Panc1 (cell line): ENCODE results near the gene KHDRBS2. TPM values are rescaled to one million over a fixed set of nuclear protein-coding genes. Genes with fewer than 3 reads are reported as not detected.

Experiments
- ATAC-seq: fragments of 200-7000 bp; cut with Tn5 transposase; 2 replicates; pipeline ENCODE4 v1.9.1; 2020; ENCODE audit warnings: mild to moderate bottlenecking, moderate library complexity
- BruUV-seq: library from RNA; stranded (reverse); fragments of 400-500 nt; replicated peaks from 2 replicates; lab custom pipeline; 2021; lab: Mats Ljungman, UMichigan
- CTCF ChIA-PET: fragments of 300-600 bp; sonication (Branson Sonifier 250); formaldehyde crosslinking; loops from one replicate; lab custom pipeline; 2022; ENCODE audit warnings: antibody characterized with exemption; lab: Charles Lee
- POLR2A ChIA-PET: fragments of 300-600 bp; sonication (Branson Sonifier 250); formaldehyde crosslinking; loops from one replicate; lab custom pipeline; 2022; ENCODE audit warnings: antibody characterized with exemption; lab: Charles Lee
- DNase-seq: peaks from one replicate; pipeline ENCODE4 v3.0.0-alpha.2; 2010; ENCODE audit warnings: low read depth, low spot score
- H3K27ac ChIP-seq: 2 replicates; pipeline ENCODE4 v1.5.1; 2011; ENCODE audit warnings: mild to moderate bottlenecking, low read length, inconsistent platforms
- H3K27me3 ChIP-seq: fragments of 200-500 bp; sonication (Bioruptor generic); 2 replicates; pipeline ENCODE4 v1.6.0; 2014; ENCODE audit warnings: low read length, inconsistent platforms; ENCODE audit not compliant: control insufficient read depth, insufficient read depth
- H3K36me3 ChIP-seq: fragments of 200-500 bp; sonication (Bioruptor generic); 2 replicates; pipeline ENCODE4 v1.5.1; 2014; ENCODE audit warnings: inconsistent platforms, mild to moderate bottlenecking, low read length, moderate library complexity; ENCODE audit not compliant: control insufficient read depth, insufficient read depth
- H3K4me1 ChIP-seq: 2 replicates; pipeline ENCODE4 v1.5.1; 2011; ENCODE audit warnings: inconsistent platforms, mild to moderate bottlenecking, low read length, moderate library complexity; ENCODE audit not compliant: control insufficient read depth, insufficient read depth
- H3K4me3 ChIP-seq, 2 experiments: 2 replicates each; pipeline ENCODE4 v1.5.1; 2011 to 2012; ENCODE audit warnings: low read depth in 2 of 2, low read length in 2 of 2, mild to moderate bottlenecking in 2 of 2, inconsistent platforms in 1 of 2, moderate library complexity in 1 of 2
- H3K9me3 ChIP-seq: fragments of 200-500 bp; sonication (Bioruptor generic); 2 replicates; pipeline ENCODE4 v1.5.1; 2014; ENCODE audit warnings: low read depth, mild to moderate bottlenecking, inconsistent platforms, low read length, moderate library complexity; ENCODE audit not compliant: control insufficient read depth, insufficient read depth
- CTCF ChIP-seq: fragments of 450-650 bp; IDR thresholded peaks from 2 replicates; pipeline ENCODE4 v1.5.1; 2017; ENCODE audit warnings: mild to moderate bottlenecking
- POLR2AphosphoS5 ChIP-seq: IDR thresholded peaks from 2 replicates; pipeline ENCODE4 v1.6.1; 2012; ENCODE audit warnings: mild to moderate bottlenecking, low read depth, low read length, moderate library complexity
- REST ChIP-seq, 2 experiments: IDR thresholded peaks; 2 replicates each; pipeline ENCODE4 v1.6.1; 2011 to 2012; ENCODE audit warnings: low read depth in 2 of 2, control low read depth in 1 of 2, low read length in 1 of 2, mild to moderate bottlenecking in 1 of 2, moderate library complexity in 1 of 2; ENCODE audit not compliant: insufficient read depth in 1 of 2
- SIN3A ChIP-seq: IDR thresholded peaks from 2 replicates; pipeline ENCODE4 v1.6.1; 2012; ENCODE audit warnings: low read depth, mild to moderate bottlenecking, low read length, moderate library complexity, borderline replicate concordance; ENCODE audit not compliant: insufficient read depth
- TCF7L2 ChIP-seq: IDR thresholded peaks from 2 replicates; pipeline ENCODE4 v1.6.1; 2011; ENCODE audit warnings: mild to moderate bottlenecking, low read depth, low read length, inconsistent platforms
- in situ Hi-C: cut with HindIII; loops from 2 replicates; pipeline ENCODE4 v1.10.0; 2016; ENCODE audit warnings: low sequenced_read_pairs, low pct_unique_long_range_greater_than_20kb
- intact Hi-C: fragments of 100-400 bp; cut with micrococcal nuclease; formaldehyde crosslinking; loops from one replicate; pipeline ENCODE4 v1.10.0; 2022; ENCODE audit not compliant: unreplicated experiment
- total RNA-seq: library from RNA; stranded (reverse); gene quantifications from one replicate; pipeline ENCODE4 v1.2.1, GENCODE V29; 2021; ENCODE audit not compliant: unreplicated experiment

Gene KHDRBS2
- total RNA-seq, 1 experiment from 2014 or later: not detected

GRCh38 chr6:61977947-61978346 lies 308.1 kb downstream of the KHDRBS2 start:
- Histone ChIP-seq H3K4me1 (no peaks in the 10 kb centered on the region), H3K9me3 (peaks cover 2% of the 10 kb centered on the region; the same call in 1 of the 2 replicates), H3K27me3 (no peaks in the 10 kb centered on the region), H3K4me3 (no peak overlapping the region), H3K36me3 (no peaks in the 10 kb centered on the region), H3K27ac (no peak overlapping the region)
- ATAC-seq: no peak
- no peak for TF ChIP-seq POLR2AphosphoS5
- no peak for TF ChIP-seq TCF7L2
- TF ChIP-seq CTCF: no peak
- TF ChIP-seq SIN3A: no peak
- TF ChIP-seq REST (IDR thresholded peaks at IDR 0.05; ENCODE audit: insufficient read depth in 1 of 2, low read depth in 2 of 2, low read length in 1 of 2): no peak
- no peak for DNase-seq
- CTCF ChIA-PET: no interaction called here
- POLR2A ChIA-PET: no interaction called here
- BruUV-seq: no TSS peak
- intact Hi-C loops: no loop called here
- in situ Hi-C loops: no loop called here

GRCh38 chr6:61977099-61977498 lies 308.9 kb downstream of the KHDRBS2 start:
- intact Hi-C loops: no loop called here
- Histone ChIP-seq H3K4me3 (no peak overlapping the region), H3K4me1 (no peaks in the 10 kb centered on the region), H3K27ac (no peak overlapping the region), H3K36me3 (no peaks in the 10 kb centered on the region), H3K27me3 (no peaks in the 10 kb centered on the region), H3K9me3 (peaks cover 2% of the 10 kb centered on the region; the same call in 1 of the 2 replicates)
- CTCF ChIA-PET: no interaction called here
- TF ChIP-seq SIN3A (no peak), POLR2AphosphoS5 (no peak), CTCF (no peak), REST (IDR thresholded peaks at IDR 0.05; ENCODE audit: insufficient read depth in 1 of 2, low read depth in 2 of 2, low read length in 1 of 2) (no peak), TCF7L2 (no peak)
- in situ Hi-C loops: no loop called here
- POLR2A ChIA-PET: no interaction called here
- ATAC-seq (no peak), DNase-seq (no peak)
- no TSS peak for BruUV-seq
